ENCODE measurements around the gene PAN3. TPM values are rescaled to one million over a fixed set of nuclear protein-coding genes. Genes with fewer than 3 reads are reported as not detected.

PAN3 gene
- total RNA-seq, 1 donor from 2014 or later = 51.9 TPM

DNA sequence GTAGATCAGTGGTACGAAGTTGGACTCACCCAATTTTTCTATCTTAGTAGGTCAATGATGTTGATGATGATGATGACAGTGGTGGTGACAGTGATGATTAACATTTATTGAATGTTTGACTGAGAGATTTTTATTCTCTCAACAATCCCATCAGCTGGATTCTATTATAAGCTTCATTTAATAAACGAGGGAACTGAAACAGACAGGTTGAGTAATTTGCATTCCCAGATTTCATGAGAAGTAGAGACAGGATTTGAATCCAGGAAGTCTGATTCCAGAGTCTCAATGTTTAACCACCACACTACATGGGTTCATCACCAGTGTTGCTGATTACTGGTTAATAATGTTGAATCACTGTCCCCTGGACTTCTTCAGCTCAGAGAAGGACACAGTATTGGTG, 187.7 kb downstream of the PAN3 start:
- peaks cover 15% of the 10 kb centered on the region for H3K27me3 Mint-ChIP-seq (ENCODE audit: unreplicated experiment)
- H3K9me3 Mint-ChIP-seq (ENCODE audit: unreplicated experiment) = no peaks in the 10 kb centered on the region
- H3K27ac Mint-ChIP-seq (ENCODE audit: unreplicated experiment) = peak overlapping the region; percentile 77
- peaks cover 52% of the 10 kb centered on the region for H3K4me1 Mint-ChIP-seq (ENCODE audit: unreplicated experiment)
- DNase-seq (ENCODE audit: low spot score) = no peak
- H3K4me3 Mint-ChIP-seq (ENCODE audit: unreplicated experiment) = no peak overlapping the region
- H3K36me3 Mint-ChIP-seq (ENCODE audit: low read depth, unreplicated experiment) = peaks cover 51% of the 10 kb centered on the region
- TF ChIP-seq, protein P1, sequence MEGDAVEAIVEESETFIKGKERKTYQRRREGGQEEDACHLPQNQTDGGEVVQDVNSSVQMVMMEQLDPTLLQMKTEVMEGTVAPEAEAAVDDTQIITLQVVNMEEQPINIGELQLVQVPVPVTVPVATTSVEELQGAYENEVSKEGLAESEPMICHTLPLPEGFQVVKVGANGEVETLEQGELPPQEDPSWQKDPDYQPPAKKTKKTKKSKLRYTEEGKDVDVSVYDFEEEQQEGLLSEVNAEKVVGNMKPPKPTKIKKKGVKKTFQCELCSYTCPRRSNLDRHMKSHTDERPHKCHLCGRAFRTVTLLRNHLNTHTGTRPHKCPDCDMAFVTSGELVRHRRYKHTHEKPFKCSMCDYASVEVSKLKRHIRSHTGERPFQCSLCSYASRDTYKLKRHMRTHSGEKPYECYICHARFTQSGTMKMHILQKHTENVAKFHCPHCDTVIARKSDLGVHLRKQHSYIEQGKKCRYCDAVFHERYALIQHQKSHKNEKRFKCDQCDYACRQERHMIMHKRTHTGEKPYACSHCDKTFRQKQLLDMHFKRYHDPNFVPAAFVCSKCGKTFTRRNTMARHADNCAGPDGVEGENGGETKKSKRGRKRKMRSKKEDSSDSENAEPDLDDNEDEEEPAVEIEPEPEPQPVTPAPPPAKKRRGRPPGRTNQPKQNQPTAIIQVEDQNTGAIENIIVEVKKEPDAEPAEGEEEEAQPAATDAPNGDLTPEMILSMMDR (IDR thresholded peaks at IDR 0.05; ENCODE audit: unreplicated experiment) = no peak

DNA sequence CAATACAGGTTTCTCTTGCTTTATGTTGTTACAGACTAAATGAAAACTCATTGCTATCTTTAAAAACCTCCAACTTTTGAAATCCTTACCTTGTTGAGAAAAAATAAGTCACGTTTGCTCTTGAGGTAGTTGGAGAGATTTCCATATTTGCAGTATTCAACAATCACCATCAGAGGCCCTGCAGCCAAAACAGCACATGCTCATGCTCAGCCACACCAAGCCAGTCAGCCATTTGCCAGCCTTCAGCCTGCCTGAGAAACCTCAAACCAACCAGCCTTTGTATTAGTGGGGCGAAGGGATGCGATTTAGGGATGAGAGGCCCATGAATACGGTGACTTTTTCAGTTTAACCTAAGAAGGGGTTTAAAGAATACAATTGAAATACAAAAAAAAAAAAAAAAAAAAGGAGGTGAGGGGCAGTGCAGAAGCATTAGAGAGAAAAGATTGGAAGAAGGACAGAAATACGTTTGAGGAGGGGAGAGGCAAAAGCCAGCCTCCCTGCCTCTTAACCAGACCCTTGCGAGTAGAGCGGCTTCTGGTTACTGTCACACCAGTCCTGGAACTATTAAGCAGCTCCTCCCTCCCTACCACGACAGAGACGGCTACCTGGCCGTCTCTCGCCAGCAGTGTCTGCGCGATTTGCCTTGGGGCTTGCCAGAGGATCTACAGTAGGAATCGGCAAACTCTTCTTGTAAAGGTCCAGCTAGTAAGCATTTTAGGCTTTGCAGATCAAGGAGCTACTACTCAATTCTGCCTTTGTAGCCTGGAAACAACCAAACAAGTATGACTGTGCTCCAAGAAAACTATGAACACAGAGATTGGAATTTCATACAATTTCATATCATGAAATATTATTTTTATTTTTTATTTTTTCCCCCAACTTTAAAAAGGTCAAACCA, 189.3 kb downstream of the PAN3 start:
- peaks cover 56% of the 10 kb centered on the region for H3K4me1 Mint-ChIP-seq (ENCODE audit: unreplicated experiment)
- DNase-seq (ENCODE audit: low spot score) = no peak
- peak overlapping the region; percentile 23 for H3K4me3 Mint-ChIP-seq (ENCODE audit: unreplicated experiment)
- peaks cover 15% of the 10 kb centered on the region for H3K27me3 Mint-ChIP-seq (ENCODE audit: unreplicated experiment)
- no peaks in the 10 kb centered on the region for H3K9me3 Mint-ChIP-seq (ENCODE audit: unreplicated experiment)
- H3K36me3 Mint-ChIP-seq (ENCODE audit: low read depth, unreplicated experiment) = peaks cover 42% of the 10 kb centered on the region
- H3K27ac Mint-ChIP-seq (ENCODE audit: unreplicated experiment) = peak overlapping the region; percentile 81
- TF ChIP-seq, protein P1 (IDR thresholded peaks at IDR 0.05; ENCODE audit: unreplicated experiment) = no peak

DNA sequence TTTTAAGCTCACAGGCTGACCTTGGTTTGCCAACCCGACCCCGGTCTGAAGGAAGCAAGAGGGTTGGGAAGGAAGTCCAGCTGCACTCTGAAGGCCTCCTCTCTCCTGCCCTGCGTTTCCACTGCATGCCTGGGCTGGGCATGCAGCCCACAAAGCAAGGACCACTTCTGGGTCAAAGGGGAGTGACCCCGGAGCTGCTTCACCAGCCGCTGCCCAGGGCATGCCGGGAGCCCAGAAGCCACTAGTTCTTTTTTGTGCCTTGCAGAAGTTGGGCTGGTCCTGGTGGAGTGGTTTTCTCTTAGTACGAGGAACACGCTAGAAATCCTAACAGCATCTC, 189.9 kb downstream of the PAN3 start:
- peaks cover 11% of the 10 kb centered on the region for H3K27me3 Mint-ChIP-seq (ENCODE audit: unreplicated experiment)
- peaks cover 42% of the 10 kb centered on the region for H3K36me3 Mint-ChIP-seq (ENCODE audit: low read depth, unreplicated experiment)
- no peak overlapping the region for H3K4me3 Mint-ChIP-seq (ENCODE audit: unreplicated experiment)
- DNase-seq (ENCODE audit: low spot score) = no peak
- TF ChIP-seq, protein P1 (IDR thresholded peaks at IDR 0.05; ENCODE audit: unreplicated experiment) = no peak
- peaks cover 56% of the 10 kb centered on the region for H3K4me1 Mint-ChIP-seq (ENCODE audit: unreplicated experiment)
- H3K9me3 Mint-ChIP-seq (ENCODE audit: unreplicated experiment) = no peaks in the 10 kb centered on the region
- H3K27ac Mint-ChIP-seq (ENCODE audit: unreplicated experiment) = no peak overlapping the region

DNA sequence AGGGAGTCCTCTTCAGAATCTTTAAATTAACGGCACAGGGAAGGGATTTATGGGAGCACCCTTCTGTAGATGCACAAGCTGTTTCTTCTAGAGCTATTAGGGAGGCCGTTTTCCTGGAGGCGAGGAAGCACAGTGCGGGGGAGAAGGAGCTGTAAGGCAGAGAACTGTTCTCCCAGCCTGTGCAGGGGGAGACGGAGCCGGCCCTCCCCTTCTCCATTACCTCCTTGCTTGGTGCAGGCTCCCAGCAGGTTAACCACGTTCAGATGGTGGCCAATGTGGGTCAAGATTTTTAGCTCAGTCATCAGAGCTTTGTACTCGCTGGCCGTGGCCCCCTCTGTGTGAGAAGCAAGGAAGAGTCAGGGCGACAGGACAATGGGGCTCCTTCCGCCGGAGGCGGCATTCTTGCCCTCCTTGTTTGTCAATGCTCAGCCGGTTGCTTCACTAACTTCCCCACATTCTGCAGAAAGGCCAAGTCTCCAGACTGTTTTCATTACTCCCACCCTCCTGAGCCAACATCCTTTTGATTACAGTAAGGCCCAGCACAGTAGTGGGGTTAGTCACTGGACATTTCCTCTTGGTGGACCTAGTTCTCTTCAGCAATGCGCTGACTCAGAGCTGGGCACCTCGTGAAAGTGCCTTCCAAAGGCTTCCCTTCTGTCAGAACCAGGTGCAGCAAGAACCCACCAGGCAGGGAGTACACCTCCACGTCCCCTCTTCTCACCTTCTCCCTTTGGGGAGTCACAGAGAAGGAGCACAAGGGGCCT, 191.2 kb downstream of the PAN3 start:
- TF ChIP-seq, protein P1 (IDR thresholded peaks at IDR 0.05; ENCODE audit: unreplicated experiment) = no peak
- Mint-ChIP-seq H3K27ac (ENCODE audit: unreplicated experiment) (peak overlapping the region; percentile 89), H3K27me3 (ENCODE audit: unreplicated experiment) (peaks cover 11% of the 10 kb centered on the region), H3K36me3 (ENCODE audit: low read depth, unreplicated experiment) (peaks cover 43% of the 10 kb centered on the region), H3K4me3 (ENCODE audit: unreplicated experiment) (peak overlapping the region; percentile 78), H3K4me1 (ENCODE audit: unreplicated experiment) (peaks cover 60% of the 10 kb centered on the region), H3K9me3 (ENCODE audit: unreplicated experiment) (no peaks in the 10 kb centered on the region)
- DNase-seq (ENCODE audit: low spot score) = peak; percentile 51

All from endothelial cell (in vitro differentiated cells).